ENCODE results near the gene GGN. TPM values are rescaled to one million over a fixed set of nuclear protein-coding genes. Genes with fewer than 3 reads are reported as not detected.

The GGN gene
- total and polyA plus RNA-seq, 2 of the 13 experiments (the other 11 are each of a cell fraction or from before 2014, with no cell fraction given) = not detected

DNA sequence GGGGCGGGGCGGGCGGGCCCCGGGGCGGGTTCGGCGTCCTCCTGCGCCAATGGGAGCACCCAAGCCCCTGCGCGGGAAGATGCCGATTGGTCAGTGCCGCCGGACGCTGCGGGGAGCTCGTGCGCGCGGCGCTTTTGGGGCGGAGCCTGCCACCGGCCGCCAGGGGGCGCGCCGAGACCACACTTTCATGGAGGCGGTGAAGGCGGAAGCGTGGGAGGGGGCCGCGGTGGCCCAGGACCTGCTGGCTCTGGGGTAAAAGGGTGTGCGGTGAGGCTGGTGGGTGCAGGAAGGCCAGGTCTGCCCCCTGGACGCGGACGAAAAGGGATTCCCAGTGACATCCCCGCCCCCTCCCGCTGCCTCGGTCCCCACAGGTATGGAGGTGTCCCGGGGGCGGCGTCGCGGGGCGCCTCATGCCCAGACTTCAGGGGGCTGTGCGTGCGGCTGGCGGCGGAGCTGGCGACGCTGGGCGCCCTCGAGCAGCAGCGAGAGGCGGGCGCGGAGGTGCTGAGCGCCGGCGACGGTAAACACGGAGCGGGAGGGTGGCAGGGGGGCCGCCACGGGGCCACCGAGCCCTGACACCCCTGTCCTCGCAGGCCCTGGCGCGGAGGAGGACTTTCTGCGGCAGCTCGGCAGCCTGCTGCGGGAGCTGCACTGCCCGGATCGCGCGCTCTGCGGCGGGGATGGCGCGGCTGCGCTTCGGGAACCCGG lies 15.3 kb upstream of the GGN start, which contains the start of gene FAM98C (continued):
- TF ChIP-seq PAXIP1 (CRISPR knock-in tag; conservative IDR thresholded peaks at IDR 0.05) = peak; percentile 47
- TF ChIP-seq MTF2 (CRISPR knock-in tag; IDR thresholded peaks at IDR 0.05; ENCODE audit: borderline replicate concordance) = peak; percentile 98; the same call in 1 of the 2 replicates
- TF ChIP-seq GPN1 (CRISPR knock-in tag; IDR thresholded peaks at IDR 0.05; ENCODE audit: borderline replicate concordance) = no peak
- peak; percentile 96 for TF ChIP-seq ZNF687 (CRISPR knock-in tag; IDR thresholded peaks at IDR 0.05)
- TF ChIP-seq, protein P1, sequence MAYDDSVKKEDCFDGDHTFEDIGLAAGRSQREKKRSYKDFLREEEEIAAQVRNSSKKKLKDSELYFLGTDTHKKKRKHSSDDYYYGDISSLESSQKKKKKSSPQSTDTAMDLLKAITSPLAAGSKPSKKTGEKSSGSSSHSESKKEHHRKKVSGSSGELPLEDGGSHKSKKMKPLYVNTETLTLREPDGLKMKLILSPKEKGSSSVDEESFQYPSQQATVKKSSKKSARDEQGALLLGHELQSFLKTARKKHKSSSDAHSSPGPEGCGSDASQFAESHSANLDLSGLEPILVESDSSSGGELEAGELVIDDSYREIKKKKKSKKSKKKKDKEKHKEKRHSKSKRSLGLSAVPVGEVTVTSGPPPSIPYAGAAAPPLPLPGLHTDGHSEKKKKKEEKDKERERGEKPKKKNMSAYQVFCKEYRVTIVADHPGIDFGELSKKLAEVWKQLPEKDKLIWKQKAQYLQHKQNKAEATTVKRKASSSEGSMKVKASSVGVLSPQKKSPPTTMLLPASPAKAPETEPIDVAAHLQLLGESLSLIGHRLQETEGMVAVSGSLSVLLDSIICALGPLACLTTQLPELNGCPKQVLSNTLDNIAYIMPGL (CRISPR knock-in tag; IDR thresholded peaks at IDR 0.05; ENCODE audit: borderline replicate concordance in 1 of 2, low read depth in 1 of 2) = peak; percentile 97 to 98
- peak; percentile 55; the same call in 1 of the 2 replicates for TF ChIP-seq IRF2 (CRISPR knock-in tag; IDR thresholded peaks at IDR 0.05)
- TF ChIP-seq ELF3 (CRISPR knock-in tag; IDR thresholded peaks at IDR 0.05) = peak; percentile 87
- peak; percentile 77 for TF ChIP-seq YY1 (IDR thresholded peaks at IDR 0.05; ENCODE audit: insufficient read depth, insufficient replicate concordance, low read depth, low read length)
- peak; percentile 89 for TF ChIP-seq BRD4 (CRISPR knock-in tag; IDR thresholded peaks at IDR 0.05)
- peak; percentile 8; the same call in 1 of the 2 replicates for TF ChIP-seq KLF11 (CRISPR knock-in tag; IDR thresholded peaks at IDR 0.05)
- TF ChIP-seq ZNF563 (CRISPR knock-in tag; IDR thresholded peaks at IDR 0.05) = peak; percentile 90; the same call in 1 of the 2 replicates
- 0 out of 2 replicates have a peak, but pooled peaks have one; percentile 38 for TF ChIP-seq ZNF30 (CRISPR knock-in tag; IDR thresholded peaks at IDR 0.05)
- peak; percentile 81 for TF ChIP-seq PHF20 (CRISPR knock-in tag; IDR thresholded peaks at IDR 0.05)
- TF ChIP-seq SALL1 (CRISPR knock-in tag; IDR thresholded peaks at IDR 0.05) = peak; percentile 59
- TF ChIP-seq, protein P2, sequence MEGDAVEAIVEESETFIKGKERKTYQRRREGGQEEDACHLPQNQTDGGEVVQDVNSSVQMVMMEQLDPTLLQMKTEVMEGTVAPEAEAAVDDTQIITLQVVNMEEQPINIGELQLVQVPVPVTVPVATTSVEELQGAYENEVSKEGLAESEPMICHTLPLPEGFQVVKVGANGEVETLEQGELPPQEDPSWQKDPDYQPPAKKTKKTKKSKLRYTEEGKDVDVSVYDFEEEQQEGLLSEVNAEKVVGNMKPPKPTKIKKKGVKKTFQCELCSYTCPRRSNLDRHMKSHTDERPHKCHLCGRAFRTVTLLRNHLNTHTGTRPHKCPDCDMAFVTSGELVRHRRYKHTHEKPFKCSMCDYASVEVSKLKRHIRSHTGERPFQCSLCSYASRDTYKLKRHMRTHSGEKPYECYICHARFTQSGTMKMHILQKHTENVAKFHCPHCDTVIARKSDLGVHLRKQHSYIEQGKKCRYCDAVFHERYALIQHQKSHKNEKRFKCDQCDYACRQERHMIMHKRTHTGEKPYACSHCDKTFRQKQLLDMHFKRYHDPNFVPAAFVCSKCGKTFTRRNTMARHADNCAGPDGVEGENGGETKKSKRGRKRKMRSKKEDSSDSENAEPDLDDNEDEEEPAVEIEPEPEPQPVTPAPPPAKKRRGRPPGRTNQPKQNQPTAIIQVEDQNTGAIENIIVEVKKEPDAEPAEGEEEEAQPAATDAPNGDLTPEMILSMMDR (CRISPR knock-in tag; IDR thresholded peaks at IDR 0.05) = peak; percentile 97
- peak; percentile 92 for TF ChIP-seq ATF7-NPFF (CRISPR knock-in tag; IDR thresholded peaks at IDR 0.05; ENCODE audit: low read depth)
- peak; percentile 68; the same call in 1 of the 2 replicates for TF ChIP-seq DNMT1 (CRISPR knock-in tag; IDR thresholded peaks at IDR 0.05)
